ENCODE measurements around the gene UCP2. TPM values are rescaled to one million over a fixed set of nuclear protein-coding genes. Genes with fewer than 3 reads are reported as not detected.

Gene UCP2
- 1,000 to 10,000 TPM; 1,092 to 2,060 (median 1,799) TPM for polyA plus RNA-seq

GRCh38 chr11:73982595-73982989 lies at the start of gene UCP2:
Gene UCP2, minus strand, starts transcription at chr11:73982843. Its CDS starts 4,465 bp downstream, at chr11:73978378.
- Mint-ChIP-seq H3K9me3 (peaks cover 0 to 2% (median 0%) of the 10 kb centered on the region in 6 donors), H3K27me3 (ENCODE audit: low read depth in 3 of 3) (peaks cover 14 to 27% (median 14%) of the 10 kb centered on the region in 3 donors), H3K36me3 (peaks cover 31 to 44% (median 40%) of the 10 kb centered on the region in 3 donors), H3K4me1 (peaks cover 49 to 50% of the 10 kb centered on the region in 2 donors), H3K27ac (peak within 1 kb of the TSS; percentile 96 to 100 (median 99)), H3K4me3 (peak within 1 kb of the TSS; percentile 96 to 99 (median 99))
- peak; percentile 76 to 81 (median 80) for DNase-seq

- Mint-ChIP-seq H3K4me1 (peaks cover 35 to 39% of the 10 kb centered on the region in 2 donors), H3K27ac (peak overlapping the region; percentile 86 to 92 (median 90)), H3K36me3 (peaks cover 4 to 31% (median 11%) of the 10 kb centered on the region in 3 donors), H3K4me3 (peak overlapping the region; percentile 59 to 76 (median 67)), H3K27me3 (ENCODE audit: low read depth in 3 of 3) (peaks cover 0 to 3% (median 0%) of the 10 kb centered on the region in 3 donors), H3K9me3 (no peaks in the 10 kb centered on the region)
- peak; percentile 23 to 34 (median 30) for DNase-seq
Measured at GRCh38 chr11:74030723-74031676, 48.4 kb upstream of the UCP2 start.

GRCh38 chr11:74025467-74026166 lies 43.0 kb upstream of the UCP2 start:
- H3K27me3 Mint-ChIP-seq (ENCODE audit: low read depth in 3 of 3), result peaks cover 0 to 2% (median under 1%) of the 10 kb centered on the region in 3 donors
- H3K27ac Mint-ChIP-seq, result peak overlapping the region in 5 of 6 donors; percentile 34 to 87 (median 76)
- peaks cover 10 to 33% (median 22%) of the 10 kb centered on the region in 3 donors for H3K36me3 Mint-ChIP-seq
- DNase-seq, result no peak
- H3K4me1 Mint-ChIP-seq, result peaks cover 33 to 45% of the 10 kb centered on the region in 2 donors
- H3K9me3 Mint-ChIP-seq, result no peaks in the 10 kb centered on the region
- peak overlapping the region in 3 of 5 donors; percentile 28 to 75 (median 42) for H3K4me3 Mint-ChIP-seq

GRCh38 chr11:74024261-74025029 lies 41.8 kb upstream of the UCP2 start:
- H3K36me3 Mint-ChIP-seq, result peaks cover 10 to 33% (median 22%) of the 10 kb centered on the region in 3 donors
- H3K9me3 Mint-ChIP-seq, result no peaks in the 10 kb centered on the region
- H3K27ac Mint-ChIP-seq, result peak overlapping the region; percentile 3 to 87 (median 56)
- peak overlapping the region in 1 of 5 donors; percentile 57 for H3K4me3 Mint-ChIP-seq
- H3K4me1 Mint-ChIP-seq, result peaks cover 21 to 33% of the 10 kb centered on the region in 2 donors
- DNase-seq, result peak in 1 of 3 donors; percentile 27
- peaks cover 0 to 2% (median 0%) of the 10 kb centered on the region in 3 donors for H3K27me3 Mint-ChIP-seq (ENCODE audit: low read depth in 3 of 3)

- peaks cover 10 to 31% (median 22%) of the 10 kb centered on the region in 3 donors for H3K36me3 Mint-ChIP-seq
- H3K27me3 Mint-ChIP-seq (ENCODE audit: low read depth in 3 of 3), result peaks cover 0 to 2% (median 0%) of the 10 kb centered on the region in 3 donors
- peak overlapping the region in 2 of 6 donors; percentile 1 to 62 for H3K27ac Mint-ChIP-seq
- no peak for DNase-seq
- no peak overlapping the region for H3K4me3 Mint-ChIP-seq
- peaks cover 15 to 32% of the 10 kb centered on the region in 2 donors for H3K4me1 Mint-ChIP-seq
- H3K9me3 Mint-ChIP-seq, result no peaks in the 10 kb centered on the region
Measured at GRCh38 chr11:74023276-74023675, 40.6 kb upstream of the UCP2 start.

- DNase-seq, result no peak
- Mint-ChIP-seq H3K36me3 (peaks cover 9 to 30% (median 19%) of the 10 kb centered on the region in 3 donors), H3K27me3 (ENCODE audit: low read depth in 3 of 3) (peaks cover 0 to 2% (median 0%) of the 10 kb centered on the region in 3 donors), H3K27ac (no peak overlapping the region), H3K9me3 (no peaks in the 10 kb centered on the region), H3K4me3 (no peak overlapping the region), H3K4me1 (peaks cover 15 to 35% of the 10 kb centered on the region in 2 donors)
Measured at GRCh38 chr11:74022546-74022945, 39.9 kb upstream of the UCP2 start.

- peaks cover 15 to 35% of the 10 kb centered on the region in 2 donors for H3K4me1 Mint-ChIP-seq
- no peaks in the 10 kb centered on the region for H3K9me3 Mint-ChIP-seq
- H3K36me3 Mint-ChIP-seq, result peaks cover 15 to 35% (median 24%) of the 10 kb centered on the region in 3 donors
- DNase-seq, result no peak
- peaks cover 0 to 2% (median 0%) of the 10 kb centered on the region in 3 donors for H3K27me3 Mint-ChIP-seq (ENCODE audit: low read depth in 3 of 3)
- no peak overlapping the region for H3K27ac Mint-ChIP-seq
- no peak overlapping the region for H3K4me3 Mint-ChIP-seq
Measured at GRCh38 chr11:74021998-74022397, 39.4 kb upstream of the UCP2 start.

- H3K27ac Mint-ChIP-seq, result no peak overlapping the region
- peaks cover 11 to 28% of the 10 kb centered on the region in 2 donors for H3K4me1 Mint-ChIP-seq
- H3K4me3 Mint-ChIP-seq, result no peak overlapping the region
- H3K36me3 Mint-ChIP-seq, result peaks cover 24 to 40% (median 30%) of the 10 kb centered on the region in 3 donors
- DNase-seq, result no peak
- H3K9me3 Mint-ChIP-seq, result no peaks in the 10 kb centered on the region
- peaks cover 0 to 2% (median 2%) of the 10 kb centered on the region in 3 donors for H3K27me3 Mint-ChIP-seq (ENCODE audit: low read depth in 3 of 3)
Measured at GRCh38 chr11:74020539-74020938, 37.9 kb upstream of the UCP2 start.

- Mint-ChIP-seq H3K9me3 (no peaks in the 10 kb centered on the region), H3K27me3 (ENCODE audit: low read depth in 3 of 3) (peaks cover 0 to 2% (median 2%) of the 10 kb centered on the region in 3 donors), H3K27ac (peak overlapping the region in 1 of 6 donors; percentile 31), H3K4me1 (peaks cover 8 to 23% of the 10 kb centered on the region in 2 donors), H3K4me3 (no peak overlapping the region), H3K36me3 (peaks cover 24 to 42% (median 30%) of the 10 kb centered on the region in 3 donors)
- peak; percentile 58 to 63 (median 63) for DNase-seq
Measured at GRCh38 chr11:74019860-74020259, 37.2 kb upstream of the UCP2 start.

GRCh38 chr11:74019104-74019738 lies 36.6 kb upstream of the UCP2 start:
- Mint-ChIP-seq H3K27ac (peak overlapping the region in 1 of 6 donors; percentile 31), H3K27me3 (ENCODE audit: low read depth in 3 of 3) (peaks cover 0 to 2% (median 2%) of the 10 kb centered on the region in 3 donors), H3K4me3 (no peak overlapping the region), H3K36me3 (peaks cover 24 to 46% (median 30%) of the 10 kb centered on the region in 3 donors), H3K4me1 (peaks cover 6 to 20% of the 10 kb centered on the region in 2 donors), H3K9me3 (no peaks in the 10 kb centered on the region)
- no peak for DNase-seq

- peaks cover 18 to 42% (median 24%) of the 10 kb centered on the region in 3 donors for H3K36me3 Mint-ChIP-seq
- peak overlapping the region in 2 of 5 donors; percentile 12 to 23 for H3K4me3 Mint-ChIP-seq
- H3K27ac Mint-ChIP-seq, result peak overlapping the region in 5 of 6 donors; percentile 3 to 58 (median 55)
- H3K4me1 Mint-ChIP-seq, result peaks cover 6 to 14% of the 10 kb centered on the region in 2 donors
- H3K9me3 Mint-ChIP-seq, result no peaks in the 10 kb centered on the region
- peaks cover 0 to 2% (median 1%) of the 10 kb centered on the region in 3 donors for H3K27me3 Mint-ChIP-seq (ENCODE audit: low read depth in 3 of 3)
- no peak for DNase-seq
Measured at GRCh38 chr11:74018331-74019005, 35.8 kb upstream of the UCP2 start.

- H3K36me3 Mint-ChIP-seq, result peaks cover 18 to 40% (median 18%) of the 10 kb centered on the region in 3 donors
- no peak for DNase-seq
- peak overlapping the region in 1 of 6 donors; percentile 49 for H3K27ac Mint-ChIP-seq
- H3K27me3 Mint-ChIP-seq (ENCODE audit: low read depth in 3 of 3), result peaks cover 0 to 2% (median 0%) of the 10 kb centered on the region in 3 donors
- H3K9me3 Mint-ChIP-seq, result no peaks in the 10 kb centered on the region
- H3K4me3 Mint-ChIP-seq, result no peak overlapping the region
- peaks cover 6 to 15% of the 10 kb centered on the region in 2 donors for H3K4me1 Mint-ChIP-seq
Measured at GRCh38 chr11:74017631-74018030, 35.0 kb upstream of the UCP2 start.
